HG03442 (cell line): ENCODE measurements around the gene PPP1R18.
"Not testable (repeated sequence)": the region's sequence is repeated elsewhere in the genome, so short reads cannot be mapped to it uniquely, and the experiment has no call there.

Experiments
- ATAC-seq: cut with Tn5 transposase; IDR thresholded peaks from one replicate; pipeline ENCODE4 v1.9.1; 2021; ENCODE audit warnings: mild to moderate bottlenecking, moderate library complexity; ENCODE audit not compliant: unreplicated experiment

The PPP1R18 gene

GRCh38 chr6:30720738-30721197, 34.3 kb upstream of the PPP1R18 start:
- ATAC-seq, result no peak

GRCh38 chr6:30719791-30720737, 33.6 kb upstream of the PPP1R18 start, which contains the start of gene TUBB:
TUBB (plus strand) TSS chr6:30720352; CDS start chr6:30720507, 155 bp downstream.
- peak; percentile 34 for ATAC-seq

GRCh38 chr6:30719356-30719755, 32.9 kb upstream of the PPP1R18 start:
- no peak for ATAC-seq

- ATAC-seq, result not testable (repeated sequence)
Measured at GRCh38 chr6:30717845-30718720, 31.6 kb upstream of the PPP1R18 start.

GRCh38 chr6:30717129-30717844, 30.8 kb upstream of the PPP1R18 start, which contains the start of gene MDC1:
MDC1 (minus strand) TSS chr6:30717281; CDS start chr6:30715175, 2,106 bp downstream.
- ATAC-seq, result peak; percentile 67

GRCh38 chr6:30716879-30717128, 30.4 kb upstream of the PPP1R18 start:
- ATAC-seq, result no peak

GRCh38 chr6:30714263-30714662, 27.8 kb upstream of the PPP1R18 start:
- ATAC-seq, result no peak

GRCh38 chr6:30712441-30712945, 26.0 kb upstream of the PPP1R18 start:
- ATAC-seq, result no peak

GRCh38 chr6:30711758-30712380, 25.4 kb upstream of the PPP1R18 start:
- no peak for ATAC-seq

GRCh38 chr6:30709101-30709868, 22.8 kb upstream of the PPP1R18 start:
- ATAC-seq, result no peak

GRCh38 chr6:30707281-30707850, 20.9 kb upstream of the PPP1R18 start:
- no peak for ATAC-seq

GRCh38 chr6:30705620-30706019, 19.2 kb upstream of the PPP1R18 start:
- ATAC-seq, result no peak

GRCh38 chr6:30703821-30704220, 17.4 kb upstream of the PPP1R18 start:
- no peak for ATAC-seq

GRCh38 chr6:30703011-30703410, 16.6 kb upstream of the PPP1R18 start:
- ATAC-seq, result no peak

GRCh38 chr6:30700340-30700739, 13.9 kb upstream of the PPP1R18 start:
- ATAC-seq, result no peak

GRCh38 chr6:30696432-30696831, 10.0 kb upstream of the PPP1R18 start:
- ATAC-seq, result no peak

GRCh38 chr6:30691208-30691847, 4.9 kb upstream of the PPP1R18 start:
- ATAC-seq, result no peak

GRCh38 chr6:30690403-30691207, 4.2 kb upstream of the PPP1R18 start, which contains the start of gene NRM:
NRM (minus strand) TSS chr6:30690984; CDS start chr6:30690974, 10 bp downstream.
- ATAC-seq, result peak; percentile 33
